ENCODE results near the gene INF2.

The INF2 gene

GRCh38 chr14:104644091-104644635 is 45.3 kb upstream of the INF2 start:
- DNase-seq (ENCODE audit: low read depth, low spot score), result no peak
- in situ Hi-C loops (cut with HindIII; ENCODE audit: low sequenced_read_pairs), result no loop called here
- H3K4me3 ChIP-seq (ENCODE audit: low read depth, low read length), result no peak overlapping the region
- TF ChIP-seq CTCF (IDR thresholded peaks at IDR 0.05; ENCODE audit: low read depth, low read length), result no peak

GRCh38 chr14:104644656-104645378 is 44.6 kb upstream of the INF2 start:
- no peak for TF ChIP-seq CTCF (IDR thresholded peaks at IDR 0.05; ENCODE audit: low read depth, low read length)
- in situ Hi-C loops (cut with HindIII; ENCODE audit: low sequenced_read_pairs), result no loop called here
- no peak for DNase-seq (ENCODE audit: low read depth, low spot score)
- no peak overlapping the region for H3K4me3 ChIP-seq (ENCODE audit: low read depth, low read length)

GRCh38 chr14:104647467-104648043 is 41.9 kb upstream of the INF2 start:
- DNase-seq (ENCODE audit: low read depth, low spot score), result no peak
- no peak overlapping the region for H3K4me3 ChIP-seq (ENCODE audit: low read depth, low read length)
- no peak for TF ChIP-seq CTCF (IDR thresholded peaks at IDR 0.05; ENCODE audit: low read depth, low read length)
- in situ Hi-C loops (cut with HindIII; ENCODE audit: low sequenced_read_pairs), result no loop called here

GRCh38 chr14:104650057-104650980 is 39.1 kb upstream of the INF2 start:
- H3K4me3 ChIP-seq (ENCODE audit: low read depth, low read length), result peak overlapping the region; percentile 55
- DNase-seq (ENCODE audit: low read depth, low spot score), result peak; percentile 55
- in situ Hi-C loops (cut with HindIII; ENCODE audit: low sequenced_read_pairs), result no loop called here
- TF ChIP-seq CTCF (IDR thresholded peaks at IDR 0.05; ENCODE audit: low read depth, low read length), result peak; percentile 99

GRCh38 chr14:104650981-104651875 is 38.2 kb upstream of the INF2 start:
- TF ChIP-seq CTCF (IDR thresholded peaks at IDR 0.05; ENCODE audit: low read depth, low read length), result no peak
- no peak overlapping the region for H3K4me3 ChIP-seq (ENCODE audit: low read depth, low read length)
- in situ Hi-C loops (cut with HindIII; ENCODE audit: low sequenced_read_pairs), result no loop called here
- no peak for DNase-seq (ENCODE audit: low read depth, low spot score)
